Karpas-422 (cell line): ENCODE data around the gene SLC22A2. TPM values are rescaled to one million over a fixed set of nuclear protein-coding genes. Genes with fewer than 3 reads are reported as not detected.

ENCODE experiments used
- DNase-seq: peaks from one replicate; pipeline ENCODE4 v3.0.0-alpha.2; 2015
- H2AFZ ChIP-seq: fragments of 200-600 bp; sonication (generic); 2 replicates; pipeline ENCODE4 v1.6.1; 2014; ENCODE audit warnings: antibody characterized with exemption, low read length, mixed read lengths
- H3K27ac ChIP-seq: fragments of 200-600 bp; sonication (generic); 2 replicates; pipeline ENCODE4 v1.5.1; 2014; ENCODE audit warnings: mild to moderate bottlenecking, low read length, moderate library complexity
- H3K27me3 ChIP-seq: fragments of 200-600 bp; sonication (generic); 2 replicates; pipeline ENCODE4 v1.6.1; 2014; ENCODE audit warnings: low read length, mixed read lengths
- H3K36me3 ChIP-seq: fragments of 200-600 bp; sonication (generic); 2 replicates; pipeline ENCODE4 v1.6.1; 2014; ENCODE audit warnings: low read length, mixed read lengths; ENCODE audit not compliant: insufficient read depth
- H3K4me1 ChIP-seq: fragments of 200-600 bp; sonication (generic); 2 replicates; pipeline ENCODE4 v1.6.1; 2014; ENCODE audit warnings: mild to moderate bottlenecking, low read length, mixed read lengths
- H3K4me2 ChIP-seq: fragments of 200-600 bp; sonication (generic); 2 replicates; pipeline ENCODE4 v1.6.1; 2014; ENCODE audit warnings: low read length, low read depth, mild to moderate bottlenecking; ENCODE audit not compliant: poor library complexity, severe bottlenecking
- H3K4me3 ChIP-seq: fragments of 200-600 bp; sonication (generic); 2 replicates; pipeline ENCODE4 v1.5.1; 2014; ENCODE audit warnings: mild to moderate bottlenecking, antibody characterized with exemption, low read length, mixed read lengths
- H3K79me2 ChIP-seq: fragments of 200-600 bp; sonication (generic); 2 replicates; pipeline ENCODE4 v1.6.1; 2014; ENCODE audit warnings: mild to moderate bottlenecking, low read length, mixed read lengths
- H3K9ac ChIP-seq: fragments of 200-600 bp; sonication (generic); 2 replicates; pipeline ENCODE4 v1.6.0; 2014; ENCODE audit warnings: low read length
- H3K9me2 ChIP-seq: fragments of 200-600 bp; sonication (generic), shearing (Covaris generic); replicated peaks from 2 replicates; pipeline ENCODE4 v1.6.0; 2014; ENCODE audit warnings: mild to moderate bottlenecking, low read length, moderate library complexity; ENCODE audit not compliant: insufficient read depth
- H3K9me3 ChIP-seq: fragments of 300-700, 200-600 bp; sonication (generic); 2 replicates; pipeline ENCODE4 v1.6.1; 2014; ENCODE audit warnings: low read length, mixed read lengths
- H4K20me1 ChIP-seq: fragments of 200-600 bp; sonication (generic); 2 replicates; pipeline ENCODE4 v1.6.1; 2014; ENCODE audit warnings: mild to moderate bottlenecking, antibody characterized with exemption, low read length, low read depth; ENCODE audit not compliant: insufficient read depth
- total RNA-seq: library from RNA; depleted of rRNA; stranded (reverse); fragments of >200 nt; shearing (Covaris generic); gene quantifications from 2 replicates; pipeline ENCODE4 v1.2.3, GENCODE V29; 2014; ENCODE audit warnings: low replicate concordance

Gene SLC22A2
- total RNA-seq, 1 experiment from 2014 or later, result not detected

GRCh38 chr6:160192840-160193239 lies 65.8 kb downstream of the SLC22A2 start:
- Histone ChIP-seq H3K4me2 (no peak overlapping the region), H3K27ac (no peak overlapping the region), H3K79me2 (no peaks in the 10 kb centered on the region), H3K4me3 (no peak overlapping the region), H2AFZ (no peak overlapping the region), H3K9ac (no peak overlapping the region), H3K9me2 (no peaks in the 10 kb centered on the region), H4K20me1 (no peaks in the 10 kb centered on the region), H3K27me3 (no peaks in the 10 kb centered on the region), H3K4me1 (no peaks in the 10 kb centered on the region), H3K36me3 (no peaks in the 10 kb centered on the region), H3K9me3 (peaks cover 14% of the 10 kb centered on the region; the same call in 1 of the 2 replicates)
- DNase-seq, result no peak

GRCh38 chr6:160190973-160191372 lies 67.6 kb downstream of the SLC22A2 start:
- Histone ChIP-seq H3K79me2 (no peaks in the 10 kb centered on the region), H2AFZ (no peak overlapping the region), H3K27ac (no peak overlapping the region), H3K4me1 (no peaks in the 10 kb centered on the region), H3K27me3 (no peaks in the 10 kb centered on the region), H4K20me1 (no peaks in the 10 kb centered on the region), H3K4me2 (no peak overlapping the region), H3K4me3 (no peak overlapping the region), H3K36me3 (no peaks in the 10 kb centered on the region), H3K9me2 (no peaks in the 10 kb centered on the region), H3K9me3 (peaks cover 14% of the 10 kb centered on the region; the same call in 1 of the 2 replicates), H3K9ac (no peak overlapping the region)
- no peak for DNase-seq

GRCh38 chr6:160190081-160190480 lies 68.5 kb downstream of the SLC22A2 start:
- no peaks in the 10 kb centered on the region for H3K79me2 ChIP-seq
- H2AFZ ChIP-seq, result no peak overlapping the region
- no peak for DNase-seq
- H3K9me2 ChIP-seq, result no peaks in the 10 kb centered on the region
- H3K27me3 ChIP-seq, result no peaks in the 10 kb centered on the region
- no peaks in the 10 kb centered on the region for H4K20me1 ChIP-seq
- no peak overlapping the region for H3K4me2 ChIP-seq
- H3K27ac ChIP-seq, result no peak overlapping the region
- H3K9ac ChIP-seq, result no peak overlapping the region
- H3K9me3 ChIP-seq, result peaks cover 14% of the 10 kb centered on the region; the same call in 1 of the 2 replicates
- no peak overlapping the region for H3K4me3 ChIP-seq
- no peaks in the 10 kb centered on the region for H3K36me3 ChIP-seq
- no peaks in the 10 kb centered on the region for H3K4me1 ChIP-seq

- Histone ChIP-seq H3K9me3 (peaks cover 7% of the 10 kb centered on the region; the same call in 1 of the 2 replicates), H3K4me3 (no peak overlapping the region), H4K20me1 (no peaks in the 10 kb centered on the region)
Observed at GRCh38 chr6:160188773-160189172, 69.8 kb downstream of the SLC22A2 start.

GRCh38 chr6:160180706-160181105 lies 77.9 kb downstream of the SLC22A2 start:
- H4K20me1 ChIP-seq, result no peaks in the 10 kb centered on the region
- no peaks in the 10 kb centered on the region for H3K4me1 ChIP-seq
- no peak for DNase-seq
- no peak overlapping the region for H2AFZ ChIP-seq
- no peaks in the 10 kb centered on the region for H3K36me3 ChIP-seq
- no peak overlapping the region for H3K4me2 ChIP-seq
- no peak overlapping the region for H3K9ac ChIP-seq
- no peaks in the 10 kb centered on the region for H3K27me3 ChIP-seq
- no peaks in the 10 kb centered on the region for H3K9me2 ChIP-seq
- H3K4me3 ChIP-seq, result no peak overlapping the region
- H3K27ac ChIP-seq, result no peak overlapping the region
- H3K9me3 ChIP-seq, result no peaks in the 10 kb centered on the region
- no peaks in the 10 kb centered on the region for H3K79me2 ChIP-seq

More at GRCh38 chr6:160188773-160189172, 69.8 kb downstream of the SLC22A2 start:
- H3K79me2 ChIP-seq, result no peaks in the 10 kb centered on the region
- no peaks in the 10 kb centered on the region for H3K27me3 ChIP-seq
- no peak overlapping the region for H3K4me2 ChIP-seq
- DNase-seq, result no peak
- H2AFZ ChIP-seq, result no peak overlapping the region
- H3K4me1 ChIP-seq, result no peaks in the 10 kb centered on the region
- H3K36me3 ChIP-seq, result no peaks in the 10 kb centered on the region
- no peak overlapping the region for H3K27ac ChIP-seq
- no peaks in the 10 kb centered on the region for H3K9me2 ChIP-seq
- no peak overlapping the region for H3K9ac ChIP-seq

GRCh38 chr6:160178271-160178670 lies 80.3 kb downstream of the SLC22A2 start:
- Histone ChIP-seq H3K9me3 (no peaks in the 10 kb centered on the region), H3K4me2 (no peak overlapping the region), H3K4me3 (no peak overlapping the region), H3K9me2 (no peaks in the 10 kb centered on the region), H3K36me3 (no peaks in the 10 kb centered on the region), H3K79me2 (no peaks in the 10 kb centered on the region), H2AFZ (no peak overlapping the region), H3K9ac (no peak overlapping the region), H3K4me1 (no peaks in the 10 kb centered on the region), H4K20me1 (no peaks in the 10 kb centered on the region), H3K27ac (no peak overlapping the region), H3K27me3 (no peaks in the 10 kb centered on the region)
- DNase-seq, result no peak

GRCh38 chr6:160177220-160177619 lies 81.4 kb downstream of the SLC22A2 start:
- no peaks in the 10 kb centered on the region for H3K4me1 ChIP-seq
- no peaks in the 10 kb centered on the region for H4K20me1 ChIP-seq
- no peak overlapping the region for H3K9ac ChIP-seq
- H3K9me3 ChIP-seq, result no peaks in the 10 kb centered on the region
- H3K79me2 ChIP-seq, result no peaks in the 10 kb centered on the region
- no peaks in the 10 kb centered on the region for H3K27me3 ChIP-seq
- H3K36me3 ChIP-seq, result no peaks in the 10 kb centered on the region
- no peak overlapping the region for H3K27ac ChIP-seq
- no peak overlapping the region for H3K4me2 ChIP-seq
- no peak for DNase-seq
- no peak overlapping the region for H2AFZ ChIP-seq
- H3K4me3 ChIP-seq, result no peak overlapping the region
- H3K9me2 ChIP-seq, result no peaks in the 10 kb centered on the region

GRCh38 chr6:160174681-160175080 lies 83.9 kb downstream of the SLC22A2 start:
- no peak overlapping the region for H3K9ac ChIP-seq

More at GRCh38 chr6:160174681-160175080, 83.9 kb downstream of the SLC22A2 start:
- H3K27me3 ChIP-seq, result no peaks in the 10 kb centered on the region
- H3K27ac ChIP-seq, result no peak overlapping the region
- no peaks in the 10 kb centered on the region for H3K36me3 ChIP-seq
- no peaks in the 10 kb centered on the region for H3K79me2 ChIP-seq
- H3K9me2 ChIP-seq, result no peaks in the 10 kb centered on the region
- H3K4me3 ChIP-seq, result no peak overlapping the region
- DNase-seq, result no peak
- H4K20me1 ChIP-seq, result no peaks in the 10 kb centered on the region
- no peak overlapping the region for H3K4me2 ChIP-seq
- no peaks in the 10 kb centered on the region for H3K9me3 ChIP-seq
- no peak overlapping the region for H2AFZ ChIP-seq
- no peaks in the 10 kb centered on the region for H3K4me1 ChIP-seq
